RWPE1 (cell line): ENCODE results near the gene JAGN1.
A peak's percentile ranks its signal among the peaks of the same experiment; 100 is the strongest.

ENCODE experiments used
- CTCF ChIA-PET: fragments of 350-600 bp; sonication (Branson Sonifier 250); formaldehyde crosslinking; extraction: SDS; loops from one replicate; lab custom pipeline; 2021; lab: Yijun Ruan, JAX
- POLR2A ChIA-PET: fragments of 400-600 bp; formaldehyde crosslinking; extraction: SDS; loops from one replicate; lab custom pipeline; 2020; ENCODE audit warnings: antibody characterized with exemption; ENCODE audit not compliant: low non-redundant PET; lab: Yijun Ruan, JAX
- DNase-seq: peaks from one replicate; pipeline ENCODE4 v3.0.0; 2012; ENCODE audit warnings: low spot score
- H3K27ac ChIP-seq: fragments of 450-650 bp; 2 replicates; pipeline ENCODE4 v1.5.1; 2017
- CTCF ChIP-seq: fragments of 450-650 bp; conservative IDR thresholded peaks from 2 replicates; pipeline ENCODE4 v1.5.1; 2017; ENCODE audit warnings: low read depth, mild to moderate bottlenecking

The JAGN1 gene

GRCh38 chr3:9916734-9917680 is 26.6 kb downstream of the JAGN1 start, which contains the start of gene IL17RC:
TSS of gene IL17RC (plus strand) at chr3:9917098. CDS start at chr3:9917316, 218 bp downstream.
- CTCF ChIA-PET = interaction anchor here (0.8 kb wide), 1 partner anchor 29 kb away, joined by 5 read pairs; no protein-coding TSS in a partner anchor
- peak within 1 kb of the TSS; percentile 91 for H3K27ac ChIP-seq
- DNase-seq = peak; percentile 88
- POLR2A ChIA-PET = interaction anchor here (0.5 to 1.0 kb wide), 3 partner anchors 14 to 360 kb away, joined by 3 read pairs; partner anchors contain the start of gene IL17RE
- TF ChIP-seq CTCF = no peak

GRCh38 chr3:9917820-9918219 is 27.4 kb downstream of the JAGN1 start:
- ChIA-PET CTCF (no interaction called here), POLR2A (no interaction called here)
- TF ChIP-seq CTCF = no peak
- no peak for DNase-seq
- peak overlapping the region; percentile 91 for H3K27ac ChIP-seq

GRCh38 chr3:9918261-9919038 is 28.0 kb downstream of the JAGN1 start:
- ChIA-PET CTCF (no interaction called here), POLR2A (no interaction called here)
- peak overlapping the region; percentile 91 for H3K27ac ChIP-seq
- DNase-seq = no peak
- TF ChIP-seq CTCF = no peak

GRCh38 chr3:9928158-9928557 is 37.7 kb downstream of the JAGN1 start:
- no peak for TF ChIP-seq CTCF
- POLR2A ChIA-PET = no interaction called here
- no peak overlapping the region for H3K27ac ChIP-seq
- DNase-seq = no peak
- CTCF ChIA-PET = no interaction called here

GRCh38 chr3:9930804-9931418 is 40.5 kb downstream of the JAGN1 start:
- POLR2A ChIA-PET = interaction anchor here (1.0 kb wide), 1 partner anchor 20 kb away, joined by 3 read pairs; no protein-coding TSS in a partner anchor

More at GRCh38 chr3:9930804-9931418, 40.5 kb downstream of the JAGN1 start:
- TF ChIP-seq CTCF = no peak
- CTCF ChIA-PET = interaction anchor here (0.6 to 0.7 kb wide), 2 partner anchors 82 to 1320 kb away, joined by 3 to 6 read pairs; no protein-coding TSS in a partner anchor
- DNase-seq = no peak
- no peak overlapping the region for H3K27ac ChIP-seq
